ENCODE data around the gene FGA.

- no peak for TF ChIP-seq YY1 (IDR thresholded peaks at IDR 0.05; ENCODE audit: low read depth)
- TF ChIP-seq CREB1 (IDR thresholded peaks at IDR 0.05; ENCODE audit: low read depth): no peak
- no peak for TF ChIP-seq NFIC (IDR thresholded peaks at IDR 0.05)
- no peak for TF ChIP-seq EP300 (IDR thresholded peaks at IDR 0.05; ENCODE audit: borderline replicate concordance)
- no peak for TF ChIP-seq TCF12 (IDR thresholded peaks at IDR 0.05; ENCODE audit: low read depth)
- no peak for TF ChIP-seq RAD21 (IDR thresholded peaks at IDR 0.05; ENCODE audit: low read depth)
- TF ChIP-seq REST (IDR thresholded peaks at IDR 0.05; ENCODE audit: low read depth): no peak
- no peak for TF ChIP-seq MAX (IDR thresholded peaks at IDR 0.05)
- TF ChIP-seq CEBPB (IDR thresholded peaks at IDR 0.05): no peak
- no peak for TF ChIP-seq USF1 (IDR thresholded peaks at IDR 0.05)
- no peak for TF ChIP-seq TAF1 (IDR thresholded peaks at IDR 0.05; ENCODE audit: low read depth)
- no peak for TF ChIP-seq TEAD4 (IDR thresholded peaks at IDR 0.05)
Measured at GRCh38 chr4:154560824-154561231, 29.7 kb downstream of the FGA start.
